HCT116 (cell line): ENCODE data around the gene LRRC52.

Experiments
- ATF3 ChIP-seq: IDR thresholded peaks from 2 replicates; pipeline ENCODE4 v1.6.1; 2012
- CTCF ChIP-seq, 3 experiments: fragments of 200-600 bp in 1 of 3; sonication (generic) in 1 of 3; IDR thresholded peaks in 2 of 3; conservative IDR thresholded peaks in 1 of 3; 2 replicates each; pipeline ENCODE4 v1.5.1; 2012 to 2017; ENCODE audit warnings: low read depth in 2 of 3, low read length in 2 of 3, antibody characterized with exemption in 1 of 3, borderline replicate concordance in 1 of 3, control low read depth in 1 of 3, mild to moderate bottlenecking in 1 of 3, mixed read lengths in 1 of 3, mixed run types in 1 of 3, moderate library complexity in 1 of 3; ENCODE audit not compliant: insufficient read depth in 1 of 3
- ELF1 ChIP-seq: IDR thresholded peaks from 2 replicates; pipeline ENCODE4 v1.6.1; 2012; ENCODE audit warnings: low read depth, borderline replicate concordance
- EZH2phosphoT487 ChIP-seq: fragments of 200-600 bp; IDR thresholded peaks from 2 replicates; pipeline ENCODE4 v1.6.1; 2018; ENCODE audit warnings: antibody characterized with exemption, borderline replicate concordance
- POLR2A ChIP-seq: IDR thresholded peaks from 2 replicates; pipeline ENCODE4 v1.7.0; 2011; ENCODE audit warnings: borderline replicate concordance; ENCODE audit not compliant: insufficient read depth, insufficient read length; ENCODE audit errors: extremely low read depth
- POLR2AphosphoS5 ChIP-seq: IDR thresholded peaks from 2 replicates; pipeline ENCODE4 v1.6.1; 2011; ENCODE audit warnings: mild to moderate bottlenecking, low read depth, low read length, moderate library complexity
- SP1 ChIP-seq: IDR thresholded peaks from 2 replicates; pipeline ENCODE4 v1.6.1; 2012; ENCODE audit warnings: low read depth
- ZFX ChIP-seq: fragments of 450-650 bp; IDR thresholded peaks from 2 replicates; pipeline ENCODE4 v1.6.1; 2017
- TF ChIP-seq, protein P1 (sequence below): IDR thresholded peaks from 2 replicates; pipeline ENCODE4 v1.6.1; 2012

GRCh38 chr1:165575468-165576099 is 31.8 kb downstream of the LRRC52 start:
- no peak for TF ChIP-seq POLR2A
- TF ChIP-seq CTCF (IDR thresholded peaks at IDR 0.05 in 2 of 3, conservative IDR thresholded peaks at IDR 0.05 in 1 of 3; ENCODE audit: borderline replicate concordance in 1 of 3, insufficient read depth in 1 of 3, low read depth in 2 of 3, low read length in 2 of 3), result no peak
- no peak for TF ChIP-seq SP1
- no peak for TF ChIP-seq EZH2phosphoT487
- TF ChIP-seq ATF3, result no peak
- TF ChIP-seq ZFX, result no peak
- TF ChIP-seq, protein P1, sequence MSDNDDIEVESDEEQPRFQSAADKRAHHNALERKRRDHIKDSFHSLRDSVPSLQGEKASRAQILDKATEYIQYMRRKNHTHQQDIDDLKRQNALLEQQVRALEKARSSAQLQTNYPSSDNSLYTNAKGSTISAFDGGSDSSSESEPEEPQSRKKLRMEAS, result no peak
- TF ChIP-seq ELF1, result no peak
- TF ChIP-seq POLR2AphosphoS5, result no peak
